Mammary epithelial cell (primary cell): Measurements from ENCODE around the gene ENTPD6.

Source experiments
- CTCF ChIP-seq, 2 donors: IDR thresholded peaks in 1 of 2; conservative IDR thresholded peaks in 1 of 2; 2 replicates each; pipeline ENCODE4 v1.5.1; 2011 to 2012; ENCODE audit warnings: inconsistent platforms in 2 of 2, low read length in 2 of 2, mild to moderate bottlenecking in 2 of 2, control low read depth in 1 of 2, low read depth in 1 of 2; ENCODE audit not compliant: insufficient read depth in 1 of 2; ENCODE audit errors: extremely low read depth in 1 of 2
- EZH2 ChIP-seq: IDR thresholded peaks from 2 replicates; pipeline ENCODE4 v1.6.1; 2012; ENCODE audit warnings: low read length, inconsistent platforms, borderline replicate concordance

DNA sequence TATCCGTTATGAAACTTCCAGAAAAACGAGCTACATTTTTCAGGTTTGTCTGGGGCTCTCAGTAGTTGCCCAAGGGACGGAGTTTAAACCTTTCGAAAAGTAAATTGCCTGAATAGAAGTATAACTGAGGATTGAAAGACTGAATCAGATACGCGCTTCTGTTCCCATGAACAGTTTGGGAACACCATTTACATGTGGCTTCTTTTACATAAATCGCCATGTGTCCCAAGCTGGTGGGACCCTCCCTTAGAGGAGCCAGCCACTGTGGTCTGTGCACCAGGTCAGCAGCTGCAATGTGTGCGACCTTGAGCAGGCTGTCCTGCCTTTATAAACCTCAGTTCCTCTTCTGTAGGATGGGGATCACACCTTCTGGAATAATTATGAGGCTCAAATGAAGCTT, 11.0 kb downstream of the ENTPD6 start:
- no peak for TF ChIP-seq CTCF (conservative IDR thresholded peaks at IDR 0.05 in 1 of 2, IDR thresholded peaks at IDR 0.05 in 1 of 2; ENCODE audit: extremely low read depth in 1 of 2, insufficient read depth in 1 of 2, low read depth in 1 of 2, low read length in 2 of 2)
- no peak for TF ChIP-seq EZH2
